A673 (cell line): Measurements from ENCODE around the gene SNX30. TPM values are rescaled to one million over a fixed set of nuclear protein-coding genes. Genes with fewer than 3 reads are reported as not detected.

Experiments
- BruUV-seq: library from RNA; stranded (reverse); fragments of 400-500 nt; replicated peaks from 2 replicates; lab custom pipeline; 2021; lab: Mats Ljungman, UMichigan
- CTCF ChIA-PET: fragments of 300-600 bp; sonication (Branson Sonifier 250); formaldehyde crosslinking; loops from one replicate; lab custom pipeline; 2022; ENCODE audit warnings: antibody characterized with exemption; lab: Charles Lee
- POLR2A ChIA-PET: fragments of 300-600 bp; sonication (Branson Sonifier 250); formaldehyde crosslinking; loops from one replicate; lab custom pipeline; 2022; ENCODE audit warnings: antibody characterized with exemption; ENCODE audit not compliant: low non-redundant PET; lab: Charles Lee
- DNase-seq: peaks from one replicate; pipeline ENCODE4 v3.0.0-alpha.2; 2015; ENCODE audit warnings: low spot score
- H3K27ac ChIP-seq: fragments of 200-600 bp; sonication (generic); 2 replicates; pipeline ENCODE4 v1.5.1; 2016; ENCODE audit warnings: mixed run types, low read depth, mild to moderate bottlenecking, mixed read lengths, antibody characterized with exemption, low read length; ENCODE audit not compliant: poor library complexity, severe bottlenecking
- H3K27me3 ChIP-seq: fragments of 200-600 bp; sonication (generic); replicated peaks from 2 replicates; pipeline ENCODE4 v1.6.1; 2017; ENCODE audit warnings: mixed run types, low read depth, mild to moderate bottlenecking, mixed read lengths, antibody characterized with exemption, low read length; ENCODE audit not compliant: insufficient read depth, poor library complexity
- H3K36me3 ChIP-seq: fragments of 200-600 bp; sonication (generic); 2 replicates; pipeline ENCODE4 v1.6.1; 2016; ENCODE audit warnings: mixed run types, mild to moderate bottlenecking, mixed read lengths, antibody characterized with exemption, low read length; ENCODE audit not compliant: insufficient read depth, poor library complexity, severe bottlenecking
- H3K4me1 ChIP-seq: fragments of 200-600 bp; sonication (generic); 2 replicates; pipeline ENCODE4 v1.6.1; 2017; ENCODE audit warnings: mixed run types, mild to moderate bottlenecking, mixed read lengths, antibody characterized with exemption, low read length; ENCODE audit not compliant: insufficient read depth, poor library complexity, severe bottlenecking
- H3K4me3 ChIP-seq: fragments of 200-600 bp; sonication (generic); 2 replicates; pipeline ENCODE4 v1.5.1; 2016; ENCODE audit warnings: low read depth, mixed run types, mild to moderate bottlenecking, mixed read lengths, low read length; ENCODE audit not compliant: poor library complexity, severe bottlenecking
- H3K9me3 ChIP-seq: fragments of 200-600 bp; sonication (generic); 2 replicates; pipeline ENCODE4 v1.6.1; 2016; ENCODE audit warnings: mixed run types, low read depth, mild to moderate bottlenecking, mixed read lengths, antibody characterized with exemption, low read length; ENCODE audit not compliant: poor library complexity, severe bottlenecking
- CTCF ChIP-seq: fragments of 300-800, 200-600 bp; sonication (generic); conservative IDR thresholded peaks from 2 replicates; pipeline ENCODE4 v1.5.1; 2017; ENCODE audit warnings: low read depth, mild to moderate bottlenecking, antibody characterized with exemption, low read length, moderate library complexity, mixed read lengths
- EZH2 ChIP-seq: fragments of 200-600 bp; sonication (generic); IDR thresholded peaks from 2 replicates; pipeline ENCODE4 v1.6.1; 2017; ENCODE audit warnings: borderline replicate concordance, low read depth, mild to moderate bottlenecking, mixed read lengths, antibody characterized with exemption, low read length; ENCODE audit not compliant: poor library complexity, severe bottlenecking
- intact Hi-C: fragments of 100-400 bp; cut with micrococcal nuclease; formaldehyde crosslinking; loops from one replicate; pipeline ENCODE4 v1.10.0; 2022; ENCODE audit not compliant: unreplicated experiment
- total RNA-seq: library from RNA; stranded (reverse); gene quantifications from 2 replicates; pipeline ENCODE4 v1.2.3, GENCODE V29; 2021

Gene SNX30
- total RNA-seq, 1 experiment from 2014 or later = 6.1 TPM

GRCh38 chr9:112725961-112726360, 24.6 kb upstream of the SNX30 start:
- no peak for DNase-seq
- no TSS peak for BruUV-seq
- Histone ChIP-seq H3K36me3 (no peaks in the 10 kb centered on the region), H3K4me1 (no peaks in the 10 kb centered on the region), H3K9me3 (no peaks in the 10 kb centered on the region), H3K4me3 (no peak overlapping the region), H3K27me3 (no peaks in the 10 kb centered on the region), H3K27ac (no peak overlapping the region)
- ChIA-PET POLR2A (no interaction called here), CTCF (no interaction called here)
- TF ChIP-seq CTCF = no peak
- no peak for TF ChIP-seq EZH2
- intact Hi-C loops = no loop called here

- TF ChIP-seq EZH2 = no peak
- no peak for TF ChIP-seq CTCF
- ChIA-PET POLR2A (interaction anchor here (0.7 kb wide), 1 partner anchor 109 kb away, joined by 3 read pairs; no protein-coding TSS in a partner anchor), CTCF (no interaction called here)
- Histone ChIP-seq H3K27ac (no peak overlapping the region), H3K27me3 (no peaks in the 10 kb centered on the region), H3K9me3 (no peaks in the 10 kb centered on the region), H3K36me3 (no peaks in the 10 kb centered on the region), H3K4me3 (no peak overlapping the region), H3K4me1 (no peaks in the 10 kb centered on the region)
- intact Hi-C loops = no loop called here
- no TSS peak for BruUV-seq
- DNase-seq = no peak
Measured at GRCh38 chr9:112726428-112726827, 24.1 kb upstream of the SNX30 start.

- TF ChIP-seq CTCF (no peak), EZH2 (no peak)
- Histone ChIP-seq H3K36me3 (no peaks in the 10 kb centered on the region), H3K27ac (no peak overlapping the region), H3K27me3 (no peaks in the 10 kb centered on the region), H3K4me1 (no peaks in the 10 kb centered on the region), H3K9me3 (no peaks in the 10 kb centered on the region), H3K4me3 (no peak overlapping the region)
- intact Hi-C loops = no loop called here
- POLR2A ChIA-PET = no interaction called here
- no TSS peak for BruUV-seq
- no peak for DNase-seq
- CTCF ChIA-PET = no interaction called here
Measured at GRCh38 chr9:112728401-112728800, 22.2 kb upstream of the SNX30 start.
